ENCODE data around the gene SERPINB5.

GRCh38 chr18:63464434-63464833, 12.3 kb upstream of the SERPINB5 start:
- TF ChIP-seq, protein P1, sequence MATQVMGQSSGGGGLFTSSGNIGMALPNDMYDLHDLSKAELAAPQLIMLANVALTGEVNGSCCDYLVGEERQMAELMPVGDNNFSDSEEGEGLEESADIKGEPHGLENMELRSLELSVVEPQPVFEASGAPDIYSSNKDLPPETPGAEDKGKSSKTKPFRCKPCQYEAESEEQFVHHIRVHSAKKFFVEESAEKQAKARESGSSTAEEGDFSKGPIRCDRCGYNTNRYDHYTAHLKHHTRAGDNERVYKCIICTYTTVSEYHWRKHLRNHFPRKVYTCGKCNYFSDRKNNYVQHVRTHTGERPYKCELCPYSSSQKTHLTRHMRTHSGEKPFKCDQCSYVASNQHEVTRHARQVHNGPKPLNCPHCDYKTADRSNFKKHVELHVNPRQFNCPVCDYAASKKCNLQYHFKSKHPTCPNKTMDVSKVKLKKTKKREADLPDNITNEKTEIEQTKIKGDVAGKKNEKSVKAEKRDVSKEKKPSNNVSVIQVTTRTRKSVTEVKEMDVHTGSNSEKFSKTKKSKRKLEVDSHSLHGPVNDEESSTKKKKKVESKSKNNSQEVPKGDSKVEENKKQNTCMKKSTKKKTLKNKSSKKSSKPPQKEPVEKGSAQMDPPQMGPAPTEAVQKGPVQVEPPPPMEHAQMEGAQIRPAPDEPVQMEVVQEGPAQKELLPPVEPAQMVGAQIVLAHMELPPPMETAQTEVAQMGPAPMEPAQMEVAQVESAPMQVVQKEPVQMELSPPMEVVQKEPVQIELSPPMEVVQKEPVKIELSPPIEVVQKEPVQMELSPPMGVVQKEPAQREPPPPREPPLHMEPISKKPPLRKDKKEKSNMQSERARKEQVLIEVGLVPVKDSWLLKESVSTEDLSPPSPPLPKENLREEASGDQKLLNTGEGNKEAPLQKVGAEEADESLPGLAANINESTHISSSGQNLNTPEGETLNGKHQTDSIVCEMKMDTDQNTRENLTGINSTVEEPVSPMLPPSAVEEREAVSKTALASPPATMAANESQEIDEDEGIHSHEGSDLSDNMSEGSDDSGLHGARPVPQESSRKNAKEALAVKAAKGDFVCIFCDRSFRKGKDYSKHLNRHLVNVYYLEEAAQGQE (IDR thresholded peaks at IDR 0.05) = no peak
- TF ChIP-seq PHF8 (IDR thresholded peaks at IDR 0.05; ENCODE audit: borderline replicate concordance, low read depth) (no peak), JUN (IDR thresholded peaks at IDR 0.05) (no peak), RNF2 (IDR thresholded peaks at IDR 0.05; ENCODE audit: borderline replicate concordance, low read depth) (no peak)

Data from A549 (cell line).